ENCODE results near the gene LTC4S.

Gene LTC4S

GRCh38 chr5:179796877-179797608 is 3.3 kb downstream of the LTC4S start:
- DNase-seq: no peak

GRCh38 chr5:179797741-179798140 is 4.0 kb downstream of the LTC4S start:
- DNase-seq: no peak

GRCh38 chr5:179798144-179798770 is 4.5 kb downstream of the LTC4S start:
- DNase-seq: no peak

GRCh38 chr5:179798771-179799643 is 5.2 kb downstream of the LTC4S start:
- DNase-seq: no peak

- no peak for DNase-seq
Measured at GRCh38 chr5:179799644-179799973, 5.8 kb downstream of the LTC4S start.

- DNase-seq: no peak
Measured at GRCh38 chr5:179800071-179800695, 6.4 kb downstream of the LTC4S start.

- DNase-seq: no peak
Measured at GRCh38 chr5:179800696-179801201, 7.0 kb downstream of the LTC4S start.

GRCh38 chr5:179801304-179802206 is 7.8 kb downstream of the LTC4S start:
- DNase-seq: peak; percentile 82

GRCh38 chr5:179802207-179802883 is 8.6 kb downstream of the LTC4S start:
- no peak for DNase-seq

- DNase-seq: no peak
Measured at GRCh38 chr5:179802950-179803562, 9.3 kb downstream of the LTC4S start.

GRCh38 chr5:179803651-179804554 is 10.1 kb downstream of the LTC4S start:
- peak; percentile 32 for DNase-seq

- no peak for DNase-seq
Measured at GRCh38 chr5:179804555-179804947, 10.8 kb downstream of the LTC4S start.

- no peak for DNase-seq
Measured at GRCh38 chr5:179805070-179805528, 11.3 kb downstream of the LTC4S start.

GRCh38 chr5:179805529-179806249 is 11.9 kb downstream of the LTC4S start:
- DNase-seq: no peak

GRCh38 chr5:179806250-179807048 is 12.7 kb downstream of the LTC4S start, which contains the start of gene MGAT4B:
MGAT4B (minus strand) TSS chr5:179806866; CDS start chr5:179806583, 283 bp downstream.
- DNase-seq: peak; percentile 56

- no peak for DNase-seq
Measured at GRCh38 chr5:179812135-179812825, 18.5 kb downstream of the LTC4S start.

- DNase-seq: no peak
Measured at GRCh38 chr5:179812997-179813607, 19.3 kb downstream of the LTC4S start.
